Measurements from ENCODE around the gene ZBP1.

DNA sequence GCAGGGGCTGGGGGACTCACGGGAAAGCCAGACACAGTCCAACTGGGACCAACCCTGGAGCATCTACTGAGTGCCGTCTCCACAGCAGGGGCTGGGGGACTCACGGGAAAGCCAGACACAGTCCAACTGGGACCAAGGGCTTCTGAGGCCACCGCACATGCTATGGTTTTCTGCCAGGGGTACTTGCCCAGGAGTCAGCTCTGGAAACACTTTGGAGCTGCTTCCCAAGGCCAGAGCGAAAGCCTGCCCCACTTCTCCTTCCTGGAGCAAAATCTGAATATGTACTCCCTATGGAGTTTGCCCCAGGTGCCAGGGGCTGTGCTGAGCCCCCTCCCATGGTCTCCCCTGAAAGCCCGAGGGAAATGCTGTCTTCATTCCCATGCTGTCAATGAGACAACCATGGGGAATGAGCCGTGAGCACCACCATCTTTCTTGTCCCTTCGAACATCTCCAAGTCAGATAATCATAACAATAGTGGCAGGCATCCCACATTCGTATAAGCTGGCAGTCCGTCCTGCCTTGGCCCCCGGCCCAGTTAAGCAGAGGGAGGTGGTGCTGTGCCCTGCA lies 40.8 kb downstream of the ZBP1 start:
- TF ChIP-seq, protein P1, sequence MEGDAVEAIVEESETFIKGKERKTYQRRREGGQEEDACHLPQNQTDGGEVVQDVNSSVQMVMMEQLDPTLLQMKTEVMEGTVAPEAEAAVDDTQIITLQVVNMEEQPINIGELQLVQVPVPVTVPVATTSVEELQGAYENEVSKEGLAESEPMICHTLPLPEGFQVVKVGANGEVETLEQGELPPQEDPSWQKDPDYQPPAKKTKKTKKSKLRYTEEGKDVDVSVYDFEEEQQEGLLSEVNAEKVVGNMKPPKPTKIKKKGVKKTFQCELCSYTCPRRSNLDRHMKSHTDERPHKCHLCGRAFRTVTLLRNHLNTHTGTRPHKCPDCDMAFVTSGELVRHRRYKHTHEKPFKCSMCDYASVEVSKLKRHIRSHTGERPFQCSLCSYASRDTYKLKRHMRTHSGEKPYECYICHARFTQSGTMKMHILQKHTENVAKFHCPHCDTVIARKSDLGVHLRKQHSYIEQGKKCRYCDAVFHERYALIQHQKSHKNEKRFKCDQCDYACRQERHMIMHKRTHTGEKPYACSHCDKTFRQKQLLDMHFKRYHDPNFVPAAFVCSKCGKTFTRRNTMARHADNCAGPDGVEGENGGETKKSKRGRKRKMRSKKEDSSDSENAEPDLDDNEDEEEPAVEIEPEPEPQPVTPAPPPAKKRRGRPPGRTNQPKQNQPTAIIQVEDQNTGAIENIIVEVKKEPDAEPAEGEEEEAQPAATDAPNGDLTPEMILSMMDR (conservative IDR thresholded peaks at IDR 0.05): no peak
- no peak for TF ChIP-seq EZH2 (IDR thresholded peaks at IDR 0.05; ENCODE audit: low read depth)

All from PC-9 (cell line).